IMR-90 (cell line): ENCODE data around the gene KRR1. TPM values are rescaled to one million over a fixed set of nuclear protein-coding genes. Genes with fewer than 3 reads are reported as not detected.

Source experiments
- ATAC-seq: fragments of 200-7000 bp; cut with Tn5 transposase; 2 replicates; pipeline ENCODE4 v1.9.1; 2020; ENCODE audit warnings: low read depth, mild to moderate bottlenecking, moderate library complexity
- BruUV-seq: library from RNA; stranded (reverse); fragments of 400-500 nt; replicated peaks from 2 replicates; lab custom pipeline; 2021; lab: Mats Ljungman, UMichigan
- CTCF ChIA-PET: fragments of 300-600 bp; formaldehyde crosslinking; extraction: SDS; loops from one replicate; lab custom pipeline; 2021; ENCODE audit warnings: antibody characterized with exemption; lab: Yijun Ruan, JAX
- POLR2A ChIA-PET: fragments of 300-600 bp; sonication (Branson Sonifier 250); formaldehyde crosslinking; loops from one replicate; lab custom pipeline; 2022; ENCODE audit warnings: antibody characterized with exemption; ENCODE audit not compliant: unreplicated experiment; lab: Charles Lee
- DNase-seq: peaks from one replicate; pipeline ENCODE4 v3.0.0; 2013
- H2AFZ ChIP-seq: replicated peaks from 2 replicates; pipeline ENCODE3; 2013; ENCODE audit warnings: low read length, mild to moderate bottlenecking; ENCODE audit not compliant: poor library complexity
- H2AK5ac ChIP-seq: 2 replicates; pipeline ENCODE4 v1.6.1; 2013; ENCODE audit warnings: low read depth, low read length, inconsistent platforms
- H2AK9ac ChIP-seq: replicated peaks from 2 replicates; pipeline ENCODE3; 2013; ENCODE audit warnings: mild to moderate bottlenecking, low read depth, low read length, moderate library complexity; ENCODE audit not compliant: poor library complexity
- H2BK120ac ChIP-seq: 2 replicates; pipeline ENCODE4 v1.6.1; 2013; ENCODE audit warnings: low read depth, low read length, inconsistent platforms
- H2BK15ac ChIP-seq: 3 replicates; pipeline ENCODE4 v1.6.1; 2013; ENCODE audit warnings: low read depth, low read length, inconsistent platforms
- H2BK20ac ChIP-seq: 2 replicates; pipeline ENCODE4 v1.6.1; 2013; ENCODE audit warnings: low read depth, mild to moderate bottlenecking, inconsistent platforms, low read length, moderate library complexity
- H2BK5ac ChIP-seq: 2 replicates; pipeline ENCODE4 v1.6.1; 2013; ENCODE audit warnings: mild to moderate bottlenecking, low read depth, low read length, inconsistent platforms; ENCODE audit not compliant: poor library complexity, severe bottlenecking
- H3K14ac ChIP-seq: replicated peaks from 2 replicates; pipeline ENCODE4 v1.6.1; 2013; ENCODE audit warnings: low read depth, low read length, inconsistent platforms
- H3K18ac ChIP-seq: 2 replicates; pipeline ENCODE4 v1.6.1; 2013; ENCODE audit warnings: low read depth, low read length, control low read depth
- H3K23ac ChIP-seq: 2 replicates; pipeline ENCODE4 v1.6.1; 2013; ENCODE audit warnings: low read depth, low read length, inconsistent platforms
- H3K27ac ChIP-seq: 2 replicates; pipeline ENCODE4 v1.5.1; 2013; ENCODE audit warnings: mild to moderate bottlenecking, control low read depth, low read length; ENCODE audit not compliant: insufficient read depth
- H3K27me3 ChIP-seq: 2 replicates; pipeline ENCODE4 v1.6.1; 2013; ENCODE audit warnings: low read length; ENCODE audit not compliant: control insufficient read depth, insufficient read depth
- H3K36me3 ChIP-seq: 2 replicates; pipeline ENCODE4 v1.6.1; 2013; ENCODE audit warnings: low read length, mixed read lengths; ENCODE audit not compliant: control insufficient read depth, insufficient read depth
- H3K4ac ChIP-seq: 2 replicates; pipeline ENCODE4 v1.6.1; 2013; ENCODE audit warnings: low read depth, low read length, inconsistent platforms
- H3K4me1 ChIP-seq: 2 replicates; pipeline ENCODE4 v1.6.1; 2013; ENCODE audit warnings: low read length, mixed read lengths; ENCODE audit not compliant: control insufficient read depth, insufficient read depth
- H3K4me2 ChIP-seq: 2 replicates; pipeline ENCODE4 v1.6.1; 2013; ENCODE audit warnings: low read depth, mild to moderate bottlenecking, control low read depth, low read length, moderate library complexity
- H3K4me3 ChIP-seq: 2 replicates; pipeline ENCODE4 v1.5.1; 2013; ENCODE audit warnings: low read depth, mild to moderate bottlenecking, control low read depth, low read length, moderate library complexity; ENCODE audit not compliant: insufficient read depth
- H3K56ac ChIP-seq: 2 replicates; pipeline ENCODE4 v1.6.1; 2013; ENCODE audit warnings: low read length, inconsistent platforms; ENCODE audit not compliant: insufficient read depth; ENCODE audit errors: extremely low read depth
- H3K79me1 ChIP-seq, 2 experiments: 2 replicates each; pipeline ENCODE4 v1.6.1; 2013; ENCODE audit warnings: low read length in 2 of 2, inconsistent platforms in 1 of 2, low read depth in 1 of 2
- H3K9ac ChIP-seq: 2 replicates; pipeline ENCODE4 v1.6.1; 2013; ENCODE audit warnings: low read depth, low read length, control low read depth
- H3K9me1 ChIP-seq: 2 replicates; pipeline ENCODE4 v1.6.1; 2013; ENCODE audit warnings: low read length, inconsistent platforms; ENCODE audit not compliant: insufficient read depth
- H3K9me3 ChIP-seq: 2 replicates; pipeline ENCODE4 v1.6.1; 2013; ENCODE audit warnings: low read length; ENCODE audit not compliant: control insufficient read depth, insufficient read depth
- H4K20me1 ChIP-seq: 2 replicates; pipeline ENCODE4 v1.6.1; 2013; ENCODE audit warnings: low read length, inconsistent platforms; ENCODE audit not compliant: insufficient read depth
- H4K5ac ChIP-seq: 2 replicates; pipeline ENCODE4 v1.6.1; 2013; ENCODE audit warnings: mild to moderate bottlenecking, low read depth, low read length, control low read depth
- H4K8ac ChIP-seq, 2 experiments: 2 replicates each; pipeline ENCODE4 v1.6.1; 2013; ENCODE audit warnings: low read depth in 2 of 2, low read length in 2 of 2, control low read depth in 1 of 2, inconsistent platforms in 1 of 2
- H4K91ac ChIP-seq: 2 replicates; pipeline ENCODE4 v1.6.1; 2013; ENCODE audit warnings: low read depth, low read length, inconsistent platforms; ENCODE audit not compliant: insufficient read depth
- CEBPB ChIP-seq: IDR thresholded peaks from 2 replicates; pipeline ENCODE4 v1.6.1; 2012; ENCODE audit warnings: low read depth, low read length, improper control_type of control experiment
- CHD1 ChIP-seq: IDR thresholded peaks from 2 replicates; pipeline ENCODE4 v1.6.1; 2012; ENCODE audit warnings: low read depth, low read length, improper control_type of control experiment
- POLR2A ChIP-seq: IDR thresholded peaks from 2 replicates; pipeline ENCODE4 v1.6.1; 2012; ENCODE audit warnings: mild to moderate bottlenecking, low read depth, low read length
- WGBS, 2 experiments: methylation state at CpG; one replicate each; pipeline versions ENCODE4 v1.1.5 to v1.1.7; 2013; ENCODE audit warnings: missing lambda C conversion rate in 2 of 2; ENCODE audit not compliant: insufficient read length in 1 of 2; ENCODE audit errors: extremely low coverage in 2 of 2; 5-methylcytosine and 5-hydroxymethylcytosine counted together
- dilution Hi-C: fragments of 300-500 bp; cut with HindIII; formaldehyde crosslinking; loops from one replicate; pipeline ENCODE4 v1.14.3; 2018; ENCODE audit warnings: low sequenced_read_pairs; ENCODE audit not compliant: unreplicated experiment
- in situ Hi-C: fragments of 300-500 bp; cut with MboI; formaldehyde crosslinking; loops from 3 replicates; pipeline ENCODE4 v1.14.3; 2019; ENCODE audit warnings: low sequenced_read_pairs, inconsistent platforms, mixed read lengths
- intact Hi-C: fragments of 100-400 bp; cut with micrococcal nuclease; formaldehyde crosslinking; loops from 2 replicates; pipeline ENCODE4 v1.10.0; 2022
- polyA plus RNA-seq, 3 experiments: library from polyadenylated mRNA; depleted of rRNA; stranded (reverse); fragments of >200 nt; gene quantifications; 2 replicates each; pipeline ENCODE4 v1.2.3, GENCODE V29; 2012; ENCODE audit warnings: low replicate concordance in 1 of 3
- total RNA-seq: library from RNA; depleted of rRNA; stranded (reverse); fragments of >200 nt; gene quantifications from 2 replicates; pipeline ENCODE4 v1.2.3, GENCODE V29; 2012

The KRR1 gene
- total and polyA plus RNA-seq, 2 of the 4 experiments (the other 2 are of a cell fraction) = 18.3 to 31.4 TPM

DNA sequence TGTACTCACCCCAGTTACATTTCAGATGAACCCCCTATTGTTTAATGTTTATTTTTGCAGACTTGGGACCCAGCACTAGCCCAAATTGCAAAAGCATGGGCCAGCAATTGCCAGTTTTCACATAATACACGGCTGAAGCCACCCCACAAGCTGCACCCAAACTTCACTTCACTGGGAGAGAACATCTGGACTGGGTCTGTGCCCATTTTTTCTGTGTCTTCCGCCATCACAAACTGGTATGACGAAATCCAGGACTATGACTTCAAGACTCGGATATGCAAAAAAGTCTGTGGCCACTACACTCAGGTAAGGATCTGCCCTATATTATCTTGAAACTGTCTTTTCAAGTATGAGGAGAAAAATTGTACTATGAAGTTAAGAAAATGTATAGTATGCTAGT, 29.6 kb downstream of the KRR1 start:
- H3K4me2 ChIP-seq = peak overlapping the region; percentile 98
- peaks cover 6% of the 10 kb centered on the region for H3K36me3 ChIP-seq
- peak overlapping the region; percentile 52; the same call in 1 of the 2 replicates for H2BK20ac ChIP-seq
- ATAC-seq (no peak; the same call in 1 of the 2 replicates), DNase-seq (peak; percentile 79)
- H3K9ac ChIP-seq = peak overlapping the region; percentile 70
- H3K4me1 ChIP-seq = peaks cover 15% of the 10 kb centered on the region
- H2AFZ ChIP-seq = no peak overlapping the region
- peak overlapping the region; percentile 87 for H3K56ac ChIP-seq
- CTCF ChIA-PET = no interaction called here
- peak overlapping the region; percentile 82 for H4K91ac ChIP-seq
- H4K20me1 ChIP-seq = no peaks in the 10 kb centered on the region
- peak overlapping the region; percentile 0; the same call in 1 of the 2 replicates for H4K5ac ChIP-seq
- H3K14ac ChIP-seq = peak overlapping the region; percentile 77
- dilution Hi-C loops (no loop called here), intact Hi-C loops (loop anchor here (2.0 to 10.0 kb wide), 4 partner anchors 37 to 947 kb away; partner anchors contain the start of gene ATXN7L3B), in situ Hi-C loops (loop anchor here (10.0 kb wide), 1 partner anchor 97 kb away; no protein-coding TSS in a partner anchor)
- H3K9me1 ChIP-seq = no peaks in the 10 kb centered on the region
- H3K4ac ChIP-seq = peak overlapping the region; percentile 88
- H2AK5ac ChIP-seq = no peak overlapping the region
- H3K79me1 ChIP-seq = peaks cover 13 to 22% of the 10 kb centered on the region in 2 experiments; a peak in 3 of 4 replicates
- peak overlapping the region; percentile 56 for H3K27ac ChIP-seq
- BruUV-seq = no TSS peak
- peak overlapping the region; percentile 71; the same call in 1 of the 2 replicates for H3K23ac ChIP-seq
- WGBS, 2 experiments = no CpG with 5 or more reads among the region's 4 CpGs
- TF ChIP-seq POLR2A (no peak), CHD1 (no peak), CEBPB (peak; percentile 88)
- peak overlapping the region; percentile 49; the same call in 2 of the 3 replicates for H2BK15ac ChIP-seq
- peak overlapping the region; percentile 66 for H3K4me3 ChIP-seq
- H4K8ac ChIP-seq = peak overlapping the region; percentile 49 to 93
- POLR2A ChIA-PET = interaction anchor here (0.6 kb wide), 1 partner anchor 73 kb away, joined by 3 read pairs; no protein-coding TSS in a partner anchor
- H3K27me3 ChIP-seq = no peaks in the 10 kb centered on the region
- H2BK5ac ChIP-seq = peak overlapping the region; percentile 85
- H3K9me3 ChIP-seq = no peaks in the 10 kb centered on the region
- peak overlapping the region; percentile 73 for H2BK120ac ChIP-seq
- peak overlapping the region; percentile 67 for H2AK9ac ChIP-seq
- H3K18ac ChIP-seq = peak overlapping the region; percentile 96; the same call in 1 of the 2 replicates
